Kidney (tissue), 14 donors: Measurements from ENCODE around the gene CHRNA7. TPM values are rescaled to one million over a fixed set of nuclear protein-coding genes. Genes with fewer than 3 reads are reported as not detected.

Experiments
- DNase-seq, 5 donors: peaks; one replicate each; pipeline ENCODE4 v3.0.0-alpha.2; 2013 to 2020
- FAIRE-seq: peaks from 2 replicates; lab custom pipeline; 2012; peaks lifted over from hg19 to GRCh38; lab: Jason Lieb, UNC
- H3K27ac ChIP-seq, 2 donors: one replicate each; pipeline ENCODE4 v1.7.0; 2013; ENCODE audit warnings: low read depth in 2 of 2, low read length in 2 of 2, inconsistent platforms in 1 of 2
- H3K27me3 ChIP-seq: one replicate; pipeline ENCODE4 v1.7.1; 2013; ENCODE audit warnings: low read length, inconsistent platforms; ENCODE audit not compliant: control insufficient read depth, insufficient read depth
- H3K36me3 ChIP-seq, 3 donors: one replicate each; pipeline versions ENCODE4 v1.7.0 to v1.7.1; 2013; ENCODE audit warnings: low read length in 3 of 3, control low read depth in 1 of 3, inconsistent platforms in 1 of 3; ENCODE audit not compliant: insufficient read depth in 3 of 3, control insufficient read depth in 2 of 3
- H3K4me1 ChIP-seq, 3 donors: one replicate each; pipeline versions ENCODE4 v1.7.0 to v1.7.1; 2013; ENCODE audit warnings: low read length in 3 of 3, inconsistent platforms in 1 of 3, low read depth in 1 of 3; ENCODE audit not compliant: control insufficient read depth in 2 of 3, insufficient read depth in 2 of 3
- H3K4me3 ChIP-seq, 3 donors: one replicate each; pipeline versions ENCODE4 v1.7.0 to v1.8.1; 2013; ENCODE audit warnings: low read length in 3 of 3, control low read depth in 1 of 3, inconsistent platforms in 1 of 3
- H3K9ac ChIP-seq, 3 donors: one replicate each; pipeline versions ENCODE4 v1.7.0 to v1.7.1; 2013; ENCODE audit warnings: low read length in 3 of 3, control low read depth in 1 of 3, inconsistent platforms in 1 of 3
- H3K9me3 ChIP-seq, 3 donors: one replicate each; pipeline versions ENCODE4 v1.7.0 to v1.7.1; 2013; ENCODE audit warnings: low read length in 3 of 3, control low read depth in 1 of 3, inconsistent platforms in 1 of 3; ENCODE audit not compliant: control insufficient read depth in 2 of 3, insufficient read depth in 1 of 3
- CTCF ChIP-seq: IDR thresholded peaks from 3 replicates; pipeline ENCODE4 v1.5.1; 2012; ENCODE audit warnings: mild to moderate bottlenecking, moderate library complexity, borderline replicate concordance; ENCODE audit not compliant: insufficient read depth; ENCODE audit errors: extremely low read depth
- intact Hi-C: fragments of 100-400 bp; cut with DNase I; formaldehyde crosslinking; loops from one replicate; pipeline ENCODE4 v1.11.1; 2022
- polyA plus RNA-seq: library from polyadenylated mRNA; stranded (reverse); fragments of 350-450 nt; fragmentation: Illumina TruSeq; extraction: RNeasy Lipid Tissue Mini Kit (QIAGEN cat#74804); gene quantifications from one replicate; pipeline ENCODE4 v1.2.3, GENCODE V29; 2014; ENCODE audit warnings: low read depth, low replicate concordance; ENCODE audit not compliant: insufficient read depth
- total RNA-seq: library from RNA; stranded (reverse); fragmentation: NEBNext Ultra II Directional; extraction: Animal tissue kit (Norgen Biotek cat#: 25700); gene quantifications from one replicate; pipeline ENCODE4 v1.2.1, GENCODE V29; 2021
- donor health status: control.
- donor health status: control.
- donor health status: control.
- donor health status: control.
- donor health status: control.
- donor health status: DM: yes; HTN: yes; CAD: no.
- donor health status: Normal renal cell carcinoma (clear cell type).

The CHRNA7 gene
- total and polyA plus RNA-seq, 2 donors from 2014 or later: 0.80 to 1.6 TPM

GRCh38 chr15:32028921-32029320 lies 1.4 kb upstream of the CHRNA7 start:
- Histone ChIP-seq H3K9ac (no peak overlapping the region), H3K9me3 (no peaks in the 10 kb centered on the region), H3K27ac (no peak overlapping the region), H3K4me1 (peaks cover 0 to 5% (median 0%) of the 10 kb centered on the region in 3 donors), H3K36me3 (no peaks in the 10 kb centered on the region), H3K4me3 (peak overlapping the region in 1 of 3 donors; percentile 65), H3K27me3 (no peaks in the 10 kb centered on the region)
- intact Hi-C loops: no loop called here
- no peak for TF ChIP-seq CTCF
- DNase-seq (peak in 4 of 5 donors; percentile 45 to 63 (median 58)), FAIRE-seq (no peak)

- peak in 4 of 5 donors; percentile 72 to 82 (median 78) for DNase-seq
- peaks cover 0 to 5% (median 0%) of the 10 kb centered on the region in 3 donors for H3K4me1 ChIP-seq
- H3K4me3 ChIP-seq: peak overlapping the region; percentile 48 to 65 (median 50)
- intact Hi-C loops: no loop called here
- H3K27me3 ChIP-seq: no peaks in the 10 kb centered on the region
- peak overlapping the region in 1 of 3 donors; percentile 30 for H3K9ac ChIP-seq
- H3K9me3 ChIP-seq: no peaks in the 10 kb centered on the region
- no peak overlapping the region for H3K27ac ChIP-seq
- no peaks in the 10 kb centered on the region for H3K36me3 ChIP-seq
- FAIRE-seq: no peak
- no peak for TF ChIP-seq CTCF
These were observed 880 bp upstream of the CHRNA7 start for GRCh38 chr15:32029409-32029861.

- DNase-seq: peak in 3 of 5 donors; percentile 44 to 66 (median 55)
- Histone ChIP-seq H3K4me3 (peak overlapping the region; percentile 26 to 49 (median 40)), H3K9me3 (no peaks in the 10 kb centered on the region), H3K27me3 (no peaks in the 10 kb centered on the region), H3K27ac (no peak overlapping the region), H3K4me1 (peaks cover 0 to 5% (median 0%) of the 10 kb centered on the region in 3 donors), H3K36me3 (no peaks in the 10 kb centered on the region), H3K9ac (peak overlapping the region in 1 of 3 donors; percentile 28)
- no peak for TF ChIP-seq CTCF
- intact Hi-C loops: no loop called here
- FAIRE-seq: no peak
These were observed 480 bp downstream of the CHRNA7 start for GRCh38 chr15:32030795-32031194.
